Measurements from ENCODE around the gene CYP27B1. TPM values are rescaled to one million over a fixed set of nuclear protein-coding genes. Genes with fewer than 3 reads are reported as not detected.

The CYP27B1 gene
- total RNA-seq, 1 experiment from 2014 or later: 6.9 TPM

- no peaks in the 10 kb centered on the region for H3K4me1 Mint-ChIP-seq (ENCODE audit: low read depth, unreplicated experiment)
- Histone ChIP-seq H3K36me3 (ENCODE audit: control insufficient read depth, insufficient read depth, low read length) (no peaks in the 10 kb centered on the region), H3K4me1 (peaks cover 4% of the 10 kb centered on the region; the same call in 1 of the 2 replicates), H3K9me3 (no peaks in the 10 kb centered on the region), H3K27me3 (replicated peaks; ENCODE audit: control insufficient read depth, insufficient read depth, low read length) (no peaks in the 10 kb centered on the region), H3K4me3 (ENCODE audit: low read depth, low read length) (no peak overlapping the region)
- H3K9me3 Mint-ChIP-seq (ENCODE audit: unreplicated experiment): no peaks in the 10 kb centered on the region
- H3K27me3 Mint-ChIP-seq (ENCODE audit: insufficient read depth, unreplicated experiment): no peaks in the 10 kb centered on the region
- H3K36me3 Mint-ChIP-seq (ENCODE audit: insufficient read depth, unreplicated experiment): peaks cover 9% of the 10 kb centered on the region
- H3K27ac Mint-ChIP-seq (ENCODE audit: unreplicated experiment): no peak overlapping the region
- ChIA-PET POLR2A (no interaction called here), CTCF (no interaction called here)
- no peak for DNase-seq
- intact Hi-C loops (cut with micrococcal nuclease; ENCODE audit: unreplicated experiment): no loop called here
- H3K4me3 Mint-ChIP-seq (ENCODE audit: unreplicated experiment): no peak overlapping the region
- no peak for TF ChIP-seq CTCF (IDR thresholded peaks at IDR 0.05; ENCODE audit: insufficient read depth in 1 of 2, low read depth in 1 of 2, low read length in 1 of 2, severe bottlenecking in 1 of 2, unreplicated experiment in 1 of 2)
- BruUV-seq (replicated peaks): no TSS peak
These were observed 11.0 kb upstream of the CYP27B1 start for GRCh38 chr12:57777911-57778310.

- Mint-ChIP-seq H3K36me3 (ENCODE audit: insufficient read depth, unreplicated experiment) (peaks cover 4% of the 10 kb centered on the region), H3K27ac (ENCODE audit: unreplicated experiment) (no peak overlapping the region)
These were observed 10.5 kb upstream of the CYP27B1 start for GRCh38 chr12:57777367-57777766.

GRCh38 chr12:57776247-57776587 is 9.3 kb upstream of the CYP27B1 start:
- no peak for TF ChIP-seq CTCF (IDR thresholded peaks at IDR 0.05; ENCODE audit: insufficient read depth in 1 of 2, low read depth in 1 of 2, low read length in 1 of 2, severe bottlenecking in 1 of 2, unreplicated experiment in 1 of 2)
- no peaks in the 10 kb centered on the region for H3K9me3 Mint-ChIP-seq (ENCODE audit: unreplicated experiment)
- Histone ChIP-seq H3K4me3 (ENCODE audit: low read depth, low read length) (no peak overlapping the region), H3K4me1 (peaks cover 4% of the 10 kb centered on the region; the same call in 1 of the 2 replicates), H3K36me3 (ENCODE audit: control insufficient read depth, insufficient read depth, low read length) (no peaks in the 10 kb centered on the region), H3K9me3 (no peaks in the 10 kb centered on the region), H3K27me3 (replicated peaks; ENCODE audit: control insufficient read depth, insufficient read depth, low read length) (no peaks in the 10 kb centered on the region)
- peaks cover 14% of the 10 kb centered on the region for H3K36me3 Mint-ChIP-seq (ENCODE audit: insufficient read depth, unreplicated experiment)
- CTCF ChIA-PET: no interaction called here
- H3K27me3 Mint-ChIP-seq (ENCODE audit: insufficient read depth, unreplicated experiment): no peaks in the 10 kb centered on the region
- H3K4me3 Mint-ChIP-seq (ENCODE audit: unreplicated experiment): no peak overlapping the region
- H3K4me1 Mint-ChIP-seq (ENCODE audit: low read depth, unreplicated experiment): no peaks in the 10 kb centered on the region
- no peak for DNase-seq
- POLR2A ChIA-PET: no interaction called here
- H3K27ac Mint-ChIP-seq (ENCODE audit: unreplicated experiment): no peak overlapping the region
- no TSS peak for BruUV-seq (replicated peaks)
- intact Hi-C loops (cut with micrococcal nuclease; ENCODE audit: unreplicated experiment): no loop called here

More at GRCh38 chr12:57777367-57777766, 10.5 kb upstream of the CYP27B1 start:
- no peaks in the 10 kb centered on the region for H3K27me3 Mint-ChIP-seq (ENCODE audit: insufficient read depth, unreplicated experiment)
- Histone ChIP-seq H3K4me3 (ENCODE audit: low read depth, low read length) (no peak overlapping the region), H3K4me1 (peaks cover 4% of the 10 kb centered on the region; the same call in 1 of the 2 replicates), H3K9me3 (no peaks in the 10 kb centered on the region), H3K36me3 (ENCODE audit: control insufficient read depth, insufficient read depth, low read length) (no peaks in the 10 kb centered on the region), H3K27me3 (replicated peaks; ENCODE audit: control insufficient read depth, insufficient read depth, low read length) (no peaks in the 10 kb centered on the region)
- H3K4me1 Mint-ChIP-seq (ENCODE audit: low read depth, unreplicated experiment): no peaks in the 10 kb centered on the region
- H3K9me3 Mint-ChIP-seq (ENCODE audit: unreplicated experiment): no peaks in the 10 kb centered on the region
- BruUV-seq (replicated peaks): no TSS peak
- TF ChIP-seq CTCF (IDR thresholded peaks at IDR 0.05; ENCODE audit: insufficient read depth in 1 of 2, low read depth in 1 of 2, low read length in 1 of 2, severe bottlenecking in 1 of 2, unreplicated experiment in 1 of 2): no peak
- no peak for DNase-seq
- intact Hi-C loops (cut with micrococcal nuclease; ENCODE audit: unreplicated experiment): no loop called here
- ChIA-PET POLR2A (no interaction called here), CTCF (no interaction called here)
- no peak overlapping the region for H3K4me3 Mint-ChIP-seq (ENCODE audit: unreplicated experiment)
